Eye (tissue), 1 donor: ENCODE data around the gene KHDC1L.
"Not testable (repeated sequence)": the region's sequence is repeated elsewhere in the genome, so short reads cannot be mapped to it uniquely, and the experiment has no call there.

Experiments
- DNase-seq: peaks from one replicate; pipeline ENCODE4 v3.0.0-alpha.2; 2015

KHDC1L gene

GRCh38 chr6:73203098-73203497, 22.2 kb downstream of the KHDC1L start:
- DNase-seq = no peak

GRCh38 chr6:73200735-73201134, 24.6 kb downstream of the KHDC1L start:
- DNase-seq = no peak

GRCh38 chr6:73200247-73200646, 25.0 kb downstream of the KHDC1L start:
- no peak for DNase-seq

GRCh38 chr6:73194744-73195143, 30.6 kb downstream of the KHDC1L start:
- DNase-seq = no peak

GRCh38 chr6:73193302-73193701, 32.0 kb downstream of the KHDC1L start:
- DNase-seq = not testable (repeated sequence)

- no peak for DNase-seq
Observed at GRCh38 chr6:73182021-73182607, 43.2 kb downstream of the KHDC1L start.

- peak; percentile 79 for DNase-seq
Observed at GRCh38 chr6:73180763-73181619, 44.3 kb downstream of the KHDC1L start.

GRCh38 chr6:73180076-73180738, 45.1 kb downstream of the KHDC1L start:
- no peak for DNase-seq

- peak; percentile 4 for DNase-seq
Observed at GRCh38 chr6:73177221-73177944, 47.9 kb downstream of the KHDC1L start.

GRCh38 chr6:73176057-73176456, 49.2 kb downstream of the KHDC1L start:
- no peak for DNase-seq

GRCh38 chr6:73174646-73175045, 50.6 kb downstream of the KHDC1L start:
- no peak for DNase-seq
